SK-N-SH treated with all-trans-retinoic acid at 6 μM for 48 hours (cell line): ENCODE data around the gene DCX.

Source experiments
- ATAC-seq: fragments of 200-7000 bp; cut with Tn5 transposase; 3 replicates; pipeline ENCODE4 v1.9.1; 2020; ENCODE audit warnings: mild to moderate bottlenecking, moderate library complexity
- ARNTL ChIP-seq: fragments of 450-650 bp; formaldehyde crosslinking; IDR thresholded peaks from 2 replicates; pipeline ENCODE4 v1.5.0; 2020; ENCODE audit warnings: low read depth, mild to moderate bottlenecking, moderate library complexity, borderline replicate concordance
- CREB5 ChIP-seq: fragments of 250-450 bp; sonication (Bioruptor Pico); IDR thresholded peaks from 2 replicates; pipeline ENCODE4 v1.5.1; 2020; ENCODE audit warnings: low read depth, mild to moderate bottlenecking, moderate library complexity
- CSDC2 ChIP-seq: fragments of 250-450 bp; sonication (Bioruptor Pico); IDR thresholded peaks from 2 replicates; pipeline ENCODE4 v1.5.0; 2020; ENCODE audit warnings: mild to moderate bottlenecking, moderate library complexity
- CSRNP3 ChIP-seq: fragments of 250-450 bp; sonication (Bioruptor Pico); IDR thresholded peaks from 2 replicates; pipeline ENCODE4 v1.5.1; 2021; ENCODE audit warnings: mild to moderate bottlenecking, moderate library complexity
- ESRRG ChIP-seq: fragments of 250-450 bp; sonication (Bioruptor Pico); IDR thresholded peaks from 2 replicates; pipeline ENCODE4 v1.6.1; 2021; ENCODE audit warnings: mild to moderate bottlenecking
- GLIS3 ChIP-seq: fragments of 250-450 bp; sonication (Bioruptor Pico); IDR thresholded peaks from 2 replicates; pipeline ENCODE4 v1.5.0; 2020; ENCODE audit warnings: mild to moderate bottlenecking, moderate library complexity
- ISL1 ChIP-seq: fragments of 250-450 bp; sonication (Bioruptor Pico); IDR thresholded peaks from 2 replicates; pipeline ENCODE4 v2.1.2; 2022; ENCODE audit warnings: mild to moderate bottlenecking, moderate library complexity
- OSR1 ChIP-seq: fragments of 250-450 bp; sonication (Bioruptor Pico); IDR thresholded peaks from 2 replicates; pipeline ENCODE4 v1.8.0; 2022; ENCODE audit warnings: moderate library complexity, mild to moderate bottlenecking, inconsistent platforms
- PATZ1 ChIP-seq: fragments of 250-450 bp; sonication (Bioruptor Pico); IDR thresholded peaks from 2 replicates; pipeline ENCODE4 v1.8.0; 2020; ENCODE audit warnings: mild to moderate bottlenecking, moderate library complexity, borderline replicate concordance
- POU6F1 ChIP-seq: fragments of 250-450 bp; sonication (Bioruptor Pico); IDR thresholded peaks from 2 replicates; pipeline ENCODE4 v1.8.0; 2021; ENCODE audit warnings: low read depth, mild to moderate bottlenecking, moderate library complexity, borderline replicate concordance
- PPARA ChIP-seq: fragments of 250-450 bp; sonication (Bioruptor Pico); IDR thresholded peaks from 2 replicates; pipeline ENCODE4 v1.5.0; 2020; ENCODE audit warnings: mild to moderate bottlenecking, borderline replicate concordance
- RARB ChIP-seq: fragments of 250-450 bp; sonication (Bioruptor Pico); IDR thresholded peaks from 2 replicates; pipeline ENCODE4 v1.8.0; 2021; ENCODE audit warnings: mild to moderate bottlenecking, moderate library complexity
- SNAI2 ChIP-seq: fragments of 250-450 bp; sonication (Bioruptor Pico); IDR thresholded peaks from 2 replicates; pipeline ENCODE4 v1.5.0; 2020; ENCODE audit warnings: mild to moderate bottlenecking, moderate library complexity
- TOX ChIP-seq: fragments of 250-450 bp; sonication (Bioruptor Pico); IDR thresholded peaks from 2 replicates; pipeline ENCODE4 v1.8.0; 2021; ENCODE audit warnings: mild to moderate bottlenecking, moderate library complexity, borderline replicate concordance
- TSHZ2 ChIP-seq: fragments of 250-450 bp; sonication (Bioruptor Pico); IDR thresholded peaks from 2 replicates; pipeline ENCODE4 v1.5.0; 2020; ENCODE audit warnings: mild to moderate bottlenecking, moderate library complexity
- ZC3H10 ChIP-seq: fragments of 250-450 bp; sonication (Bioruptor Pico); IDR thresholded peaks from 2 replicates; pipeline ENCODE4 v1.5.1; 2021; ENCODE audit warnings: mild to moderate bottlenecking, moderate library complexity
- ZFP3 ChIP-seq: fragments of 250-450 bp; sonication (Bioruptor Pico); IDR thresholded peaks from 2 replicates; pipeline ENCODE4 v1.5.0; 2020; ENCODE audit warnings: mild to moderate bottlenecking, moderate library complexity
- ZFP30 ChIP-seq: fragments of 450-650 bp; formaldehyde crosslinking; IDR thresholded peaks from 2 replicates; pipeline ENCODE4 v1.5.0; 2022; ENCODE audit warnings: mild to moderate bottlenecking, moderate library complexity
- ZNF565 ChIP-seq: fragments of 450-650 bp; formaldehyde crosslinking; conservative IDR thresholded peaks from 2 replicates; pipeline ENCODE4 v1.5.0; 2020; ENCODE audit warnings: low read depth, mild to moderate bottlenecking, moderate library complexity
- ZNF70 ChIP-seq: fragments of 450-650 bp; formaldehyde crosslinking; IDR thresholded peaks from 2 replicates; pipeline ENCODE4 v1.5.0; 2020; ENCODE audit warnings: mild to moderate bottlenecking, moderate library complexity
- ZNF8 ChIP-seq: fragments of 450-650 bp; formaldehyde crosslinking; IDR thresholded peaks from 2 replicates; pipeline ENCODE4 v1.5.0; 2020; ENCODE audit warnings: mild to moderate bottlenecking, moderate library complexity

The DCX gene

GRCh38 chrX:111402344-111402743, 9.6 kb downstream of the DCX start:
- TF ChIP-seq POU6F1 (CRISPR knock-in tag): no peak
- TF ChIP-seq TOX: no peak
- no peak for TF ChIP-seq ISL1
- no peak for TF ChIP-seq GLIS3 (CRISPR knock-in tag)
- TF ChIP-seq OSR1: no peak
- TF ChIP-seq ZNF70 (CRISPR knock-in tag): no peak
- TF ChIP-seq CSRNP3 (CRISPR knock-in tag): no peak
- TF ChIP-seq PATZ1 (CRISPR knock-in tag): no peak
- no peak for TF ChIP-seq SNAI2
- no peak for TF ChIP-seq ZFP3 (CRISPR knock-in tag)
- no peak for TF ChIP-seq ZC3H10 (CRISPR knock-in tag)
- TF ChIP-seq RARB (CRISPR knock-in tag): no peak
- no peak for ATAC-seq

GRCh38 chrX:111395149-111395548, 16.8 kb downstream of the DCX start:
- ATAC-seq: no peak
- no peak for TF ChIP-seq RARB (CRISPR knock-in tag)
- no peak for TF ChIP-seq PPARA (CRISPR knock-in tag)
- TF ChIP-seq POU6F1 (CRISPR knock-in tag): no peak
- no peak for TF ChIP-seq ZNF565 (CRISPR knock-in tag)
- no peak for TF ChIP-seq ZFP3 (CRISPR knock-in tag)

GRCh38 chrX:111394569-111394968, 17.4 kb downstream of the DCX start:
- no peak for TF ChIP-seq CSDC2 (CRISPR knock-in tag)
- no peak for TF ChIP-seq PPARA (CRISPR knock-in tag)
- no peak for TF ChIP-seq PATZ1 (CRISPR knock-in tag)
- TF ChIP-seq ARNTL (CRISPR knock-in tag): no peak
- TF ChIP-seq ZFP30: no peak
- no peak for TF ChIP-seq TSHZ2 (CRISPR knock-in tag)
- no peak for TF ChIP-seq ESRRG (CRISPR knock-in tag)
- TF ChIP-seq CREB5 (CRISPR knock-in tag): no peak
- TF ChIP-seq ZNF70 (CRISPR knock-in tag): no peak
- TF ChIP-seq ZNF565 (CRISPR knock-in tag): no peak
- no peak for TF ChIP-seq SNAI2
- TF ChIP-seq ZFP3 (CRISPR knock-in tag): no peak
- TF ChIP-seq ZNF8: no peak
- no peak for TF ChIP-seq TOX
- TF ChIP-seq OSR1: no peak
- no peak for TF ChIP-seq CSRNP3 (CRISPR knock-in tag)
- TF ChIP-seq POU6F1 (CRISPR knock-in tag): no peak
- no peak for TF ChIP-seq GLIS3 (CRISPR knock-in tag)

More at GRCh38 chrX:111394569-111394968, 17.4 kb downstream of the DCX start:
- no peak for ATAC-seq
